Cerebellar nuclear complex (tissue), 1 donor: Measurements from ENCODE around the gene ZNF841.
"Not testable (repeated sequence)": the region's sequence is repeated elsewhere in the genome, so short reads cannot be mapped to it uniquely, and the experiment has no call there.

ENCODE experiments used
- DNase-seq, 2 experiments: peaks; one replicate each; lab custom pipeline; 2025; lab: John Stamatoyannopoulos, UW

The ZNF841 gene

DNA sequence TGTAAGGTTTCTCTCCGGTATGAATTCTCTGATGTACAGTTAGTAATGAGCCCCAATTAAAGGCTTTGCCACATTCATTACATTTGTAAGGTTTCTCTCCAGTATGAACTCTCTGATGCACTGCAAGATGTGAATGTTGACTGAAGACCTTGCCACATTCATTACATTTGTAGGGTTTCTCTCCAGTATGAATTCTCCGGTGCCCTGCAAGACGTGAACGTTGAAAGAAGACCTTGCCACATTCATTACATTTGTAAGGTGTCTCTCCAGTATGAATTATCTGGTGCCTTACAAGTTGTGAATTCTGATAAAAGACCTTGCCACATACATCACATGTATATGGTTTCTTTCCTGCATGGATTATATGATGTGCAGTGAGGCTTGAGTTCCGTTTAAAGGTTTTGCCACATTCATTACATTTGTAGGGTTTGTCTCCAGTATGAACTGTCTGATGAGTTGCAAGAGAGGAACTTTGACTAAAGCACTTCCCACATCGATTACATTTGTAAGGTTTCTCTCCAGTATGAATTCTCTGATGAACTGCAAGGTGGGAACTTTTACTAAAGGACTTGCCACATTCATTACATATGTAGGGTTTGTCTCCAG lies 29.2 kb downstream of the ZNF841 start:
- no peak for DNase-seq

DNA sequence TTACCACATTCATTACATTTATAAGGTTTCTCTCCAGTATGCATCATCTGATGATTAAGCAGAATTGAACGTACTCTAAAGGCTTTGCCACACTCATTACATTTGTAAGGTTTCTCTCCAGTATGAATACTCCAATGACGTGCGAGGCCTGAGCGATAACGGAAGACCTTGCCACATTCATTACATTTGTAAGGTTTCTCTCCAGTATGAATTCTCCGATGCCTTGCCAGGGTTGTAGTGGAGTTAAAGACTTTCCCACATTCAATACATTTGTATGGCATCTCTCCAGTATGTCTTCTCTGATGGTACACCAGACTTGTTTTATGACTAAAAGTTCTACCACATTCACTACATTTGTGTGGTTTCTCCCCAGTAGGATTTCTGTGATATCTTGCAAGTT lies 30.2 kb downstream of the ZNF841 start:
- DNase-seq, result no peak

DNA sequence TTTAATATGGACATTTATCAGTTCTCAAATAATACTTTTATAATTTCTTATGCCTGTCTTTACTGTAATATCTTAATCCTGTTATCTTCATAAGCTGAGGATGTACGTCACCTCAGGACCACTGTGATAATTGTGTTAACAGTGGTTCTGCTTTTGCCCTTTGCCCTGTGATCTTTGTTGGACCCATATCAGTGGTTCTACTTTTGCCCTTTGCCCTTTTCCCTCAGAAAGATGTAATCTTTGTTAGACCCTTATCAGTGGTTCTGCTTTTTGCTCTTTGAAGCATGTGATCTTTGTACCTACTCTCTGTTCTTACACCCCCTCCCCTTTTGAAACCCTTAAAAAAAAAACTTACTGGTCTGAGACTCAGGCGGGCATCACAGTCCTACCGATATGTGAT lies 39.1 kb downstream of the ZNF841 start:
- DNase-seq, result not testable (repeated sequence)

DNA sequence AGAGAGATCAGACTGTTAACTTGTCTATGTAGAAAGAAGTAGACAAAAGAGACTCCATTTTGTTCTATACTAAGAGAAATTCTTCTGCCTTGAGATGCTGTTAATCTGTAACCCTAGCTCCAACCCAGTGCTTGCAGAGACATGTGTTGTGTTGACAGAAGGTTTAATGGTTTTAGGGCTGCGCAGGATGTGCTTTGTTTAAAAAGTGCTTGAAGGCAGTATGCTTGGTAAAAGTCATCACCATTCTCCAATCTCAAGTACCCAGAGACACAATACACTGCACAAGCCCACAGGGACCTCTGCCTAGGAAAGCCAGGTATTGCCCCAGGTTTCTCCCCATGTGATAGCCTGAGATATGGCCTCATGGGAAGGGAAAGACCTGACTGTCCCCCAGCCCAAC lies 43.8 kb downstream of the ZNF841 start:
- not testable (repeated sequence) for DNase-seq

DNA sequence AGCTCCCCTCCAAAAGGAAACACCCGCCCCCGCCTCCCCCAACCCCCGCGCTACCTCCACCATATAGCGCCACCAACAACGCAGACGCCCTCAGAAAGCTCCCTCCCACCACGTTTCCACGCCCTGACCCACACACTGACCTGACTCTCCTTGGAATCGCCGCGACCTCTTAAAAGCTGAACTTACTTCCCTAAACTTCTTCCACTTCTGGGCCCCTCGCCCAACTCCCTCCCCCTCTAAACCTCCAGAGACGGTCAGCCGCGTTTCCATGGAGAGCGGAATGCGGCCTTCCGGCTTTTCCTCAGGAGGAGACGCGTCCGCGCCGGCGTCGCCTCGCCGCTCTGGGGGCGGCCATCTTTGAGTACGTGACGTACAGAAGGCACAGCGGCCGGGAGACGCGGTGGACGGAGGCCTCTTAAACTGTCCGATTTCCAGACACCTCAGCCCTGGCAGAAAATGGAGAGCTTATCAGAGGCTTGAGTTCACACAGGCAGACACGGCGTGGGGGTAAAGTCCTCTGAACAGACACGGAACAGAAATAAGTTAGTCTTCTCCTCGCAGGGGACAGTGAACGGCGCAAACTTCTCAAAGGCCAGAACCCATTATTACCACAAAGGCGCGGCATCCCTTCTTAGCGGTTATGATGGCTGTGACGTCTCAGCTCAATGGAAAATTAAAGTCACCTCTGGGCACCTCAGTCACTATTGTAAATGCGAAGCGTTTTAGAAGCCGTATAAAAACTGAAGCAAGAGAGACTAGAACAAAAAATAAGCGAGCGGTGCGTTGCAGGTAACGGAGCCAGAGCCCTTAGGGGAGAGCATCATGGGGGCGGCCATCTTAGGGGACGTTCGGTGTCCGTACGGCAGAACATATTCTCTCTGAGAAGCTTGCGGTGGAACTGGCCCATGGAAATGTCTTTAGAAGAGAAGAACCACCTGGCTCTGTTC lies 46.7 kb downstream of the ZNF841 start, which contains the start of gene ZNF432:
ZNF432 (minus strand) TSS at position 284 of the 947 bp plus-strand sequence. CDS start 1,970 bp downstream, outside the sequence.
- DNase-seq, result peak; percentile 50 to 70

DNA sequence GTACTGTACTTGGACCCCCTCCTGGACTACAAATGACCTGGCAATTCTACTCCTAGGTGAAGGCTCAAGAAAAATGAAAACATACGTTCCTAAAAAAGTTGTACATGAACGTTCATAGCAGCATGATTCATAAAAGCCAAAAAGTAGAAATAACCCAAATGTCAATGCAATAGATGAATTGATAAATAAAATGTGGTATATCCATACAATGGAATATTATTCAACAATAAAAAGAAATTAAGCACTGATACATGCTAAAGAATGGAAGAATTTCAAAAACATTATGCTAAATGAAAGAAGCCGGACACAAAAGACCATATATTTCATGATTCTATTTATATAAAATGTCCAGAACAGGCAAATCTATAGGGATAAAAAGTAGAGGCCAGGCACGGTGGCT lies 56.4 kb downstream of the ZNF841 start:
- DNase-seq, result no peak

DNA sequence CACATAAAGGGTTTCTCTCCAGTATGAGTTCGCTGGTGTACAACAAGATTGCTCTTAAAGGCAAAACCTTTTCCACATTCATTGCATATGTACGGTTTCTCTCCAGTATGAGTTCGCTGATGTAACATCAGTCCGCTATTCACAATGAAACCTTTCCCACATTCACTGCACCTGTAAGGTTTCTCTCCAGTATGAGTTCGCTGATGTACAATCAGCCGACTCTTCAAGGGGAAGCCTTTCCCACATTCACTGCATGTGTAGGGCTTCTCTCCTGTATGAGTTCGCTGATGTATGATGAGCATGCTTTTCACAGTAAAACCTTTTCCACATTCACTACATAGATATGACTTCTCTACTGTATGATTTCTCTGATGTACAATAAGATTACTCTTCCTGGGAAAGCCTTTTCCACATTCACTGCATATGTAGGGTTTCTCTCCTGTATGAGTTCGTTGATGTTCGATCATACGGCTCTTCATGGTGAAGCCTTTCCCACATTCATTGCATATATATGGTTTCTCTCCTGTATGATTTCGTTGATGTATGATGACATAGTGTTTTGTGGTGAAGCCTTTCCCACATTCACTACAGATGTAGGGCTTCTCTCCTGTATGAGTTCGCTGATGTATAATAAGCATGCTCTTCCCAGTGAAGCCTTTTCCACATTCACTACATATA lies 61.4 kb downstream of the ZNF841 start:
- DNase-seq, result no peak

DNA sequence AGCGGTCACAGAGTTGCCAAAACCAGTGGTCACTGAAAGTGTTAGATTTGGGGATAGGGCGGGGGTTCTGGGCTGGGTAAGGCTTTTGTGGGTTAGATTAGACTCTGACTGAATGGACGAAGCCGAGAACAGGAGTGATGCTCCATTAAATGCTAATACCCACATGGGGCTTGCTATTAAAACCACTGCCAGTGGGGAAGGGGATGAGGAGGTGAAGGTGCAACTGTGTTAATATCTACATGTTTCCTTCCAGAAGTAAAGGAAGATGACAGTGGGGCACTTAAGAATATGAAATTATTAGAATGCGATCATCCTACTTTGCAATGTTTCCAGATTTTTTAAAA lies 66.8 kb downstream of the ZNF841 start:
- no peak for DNase-seq

DNA sequence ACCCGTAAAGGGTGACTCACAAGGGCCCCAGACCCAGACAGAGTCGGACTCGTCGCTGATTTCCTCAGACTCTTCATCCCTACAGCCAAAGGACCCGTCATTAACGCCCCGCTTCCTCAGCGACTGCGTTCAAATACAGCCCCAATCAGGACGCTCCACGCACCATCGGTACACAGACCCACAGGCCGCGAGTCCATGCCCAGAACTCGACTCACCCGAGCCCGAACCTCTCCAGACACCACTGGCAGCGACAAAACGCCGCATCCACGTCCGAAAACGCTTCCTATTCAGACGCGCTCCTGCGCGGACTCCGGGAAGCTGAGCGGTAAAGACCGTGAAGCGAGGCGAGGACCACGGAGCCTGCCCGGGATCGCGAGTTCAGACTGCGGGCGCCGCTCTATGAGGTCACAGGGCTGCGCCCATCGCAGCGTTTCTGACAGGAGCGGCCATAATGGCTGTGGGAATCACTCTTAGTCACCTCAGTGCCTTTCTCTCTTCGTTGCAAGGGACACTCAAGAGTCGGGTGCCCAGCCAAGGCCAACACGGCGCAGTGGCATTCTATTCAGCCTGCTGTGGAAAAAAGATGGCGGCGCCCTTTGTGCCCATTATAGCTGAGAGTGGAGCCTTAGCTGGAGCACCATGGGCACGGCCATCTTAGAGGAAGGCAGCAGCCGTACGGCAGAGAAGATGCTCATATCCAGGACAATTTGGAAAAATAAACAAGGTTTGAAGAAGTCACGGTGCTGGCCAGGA lies 67.4 kb downstream of the ZNF841 start, which contains the start of gene ZNF614:
ZNF614 (minus strand) TSS at position 353 of the 753 bp plus-strand sequence. CDS start 2,634 bp downstream, outside the sequence.
- peak; percentile 13 to 62 for DNase-seq

DNA sequence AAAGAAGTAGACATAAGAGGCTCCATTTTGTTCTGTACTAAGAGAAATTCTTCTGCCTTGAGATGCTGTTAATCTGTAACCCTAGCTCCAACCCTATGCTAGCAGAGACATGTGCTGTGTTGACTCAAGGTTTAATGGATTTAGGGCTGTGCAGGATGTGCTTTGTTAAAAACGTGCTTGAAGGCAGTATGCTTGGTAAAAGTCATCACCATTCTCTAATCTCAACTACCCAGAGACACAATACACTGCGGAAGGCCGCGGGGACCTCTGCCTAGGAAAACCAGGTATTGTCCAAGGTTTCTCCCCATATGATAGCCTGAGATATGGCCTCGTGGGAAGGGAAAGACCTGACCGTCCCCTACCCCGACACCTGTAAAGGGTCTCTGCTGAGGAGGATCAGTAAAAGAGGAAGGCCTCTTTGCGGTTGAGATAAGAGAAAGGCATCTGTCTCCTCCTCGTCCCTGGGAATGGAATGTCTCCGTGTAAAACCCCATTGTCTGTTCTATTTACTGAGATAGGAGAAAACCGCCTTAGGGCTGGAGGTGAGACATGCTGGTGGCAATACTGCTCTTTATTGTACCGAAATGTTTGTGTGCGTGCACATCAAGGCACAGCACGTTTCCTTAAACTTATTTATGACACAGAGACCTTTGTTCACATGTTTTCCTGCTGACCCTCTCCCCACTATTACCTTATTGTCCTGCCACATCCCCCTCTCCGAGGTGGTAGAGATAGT lies 69.1 kb downstream of the ZNF841 start:
- DNase-seq, result not testable (repeated sequence)

DNA sequence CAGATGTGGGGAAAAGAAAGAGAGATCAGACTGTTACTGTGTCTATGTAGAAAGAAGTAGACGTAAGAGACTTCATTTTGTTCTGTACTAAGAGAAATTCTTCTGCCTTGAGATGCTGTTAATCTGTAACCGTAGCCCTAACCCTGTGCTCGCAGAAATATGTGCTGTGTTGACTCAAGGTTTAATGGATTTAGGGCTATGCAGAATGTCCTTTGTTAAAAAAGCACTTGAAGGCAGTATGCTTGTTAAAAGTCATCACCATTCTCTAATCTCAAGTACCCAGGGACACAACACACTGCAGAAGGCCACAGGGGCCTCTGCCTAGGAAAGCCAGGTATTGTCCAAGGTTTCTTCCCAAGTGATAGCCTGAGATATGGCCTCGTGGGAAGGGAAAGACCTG lies 71.1 kb downstream of the ZNF841 start:
- DNase-seq, result not testable (repeated sequence)

DNA sequence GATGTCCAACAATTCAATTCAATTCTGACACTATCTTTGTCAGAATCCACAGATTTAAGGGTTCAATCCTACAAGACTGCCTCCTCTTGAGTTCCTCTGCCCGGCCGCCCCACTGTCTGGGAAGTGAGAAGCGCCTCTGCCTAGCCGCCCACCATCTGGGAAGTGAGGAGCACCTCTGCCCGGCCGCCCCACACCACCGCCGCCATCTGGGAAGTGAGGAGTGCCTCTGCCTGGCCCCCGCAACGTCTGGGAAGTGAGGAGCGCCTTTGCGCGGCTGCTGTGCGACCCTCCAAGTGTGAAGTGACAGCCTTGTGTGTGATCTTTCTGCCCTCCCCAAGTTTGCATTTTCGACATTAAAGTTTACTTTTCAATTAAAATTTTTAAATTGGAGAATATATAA lies 73.4 kb downstream of the ZNF841 start:
- DNase-seq, result no peak

DNA sequence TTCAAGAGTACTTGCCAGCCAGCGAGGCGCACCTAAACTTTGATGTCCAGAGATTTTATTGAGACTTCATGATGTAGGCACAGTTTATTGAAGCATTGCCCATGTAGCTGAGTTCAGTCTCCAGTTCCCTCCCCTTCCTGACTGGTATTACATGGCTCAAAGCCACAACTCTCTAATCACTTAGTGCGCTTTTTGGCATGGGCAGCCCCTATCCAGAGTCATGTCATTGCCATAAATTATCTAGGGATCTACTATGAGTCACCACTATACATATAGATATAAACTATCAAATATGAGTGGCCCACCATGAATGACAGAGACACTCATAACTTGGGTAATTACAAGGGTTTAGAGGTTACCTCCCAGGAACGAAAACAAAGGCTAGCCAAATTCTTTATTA lies 75.1 kb downstream of the ZNF841 start:
- DNase-seq, result no peak
